Esophagus muscularis mucosa (tissue), 4 donors: ENCODE data around the gene PRH2. TPM values are rescaled to one million over a fixed set of nuclear protein-coding genes. Genes with fewer than 3 reads are reported as not detected.

Source experiments
- DNase-seq: peaks from one replicate; pipeline ENCODE4 v3.0.0-alpha.2; 2017; ENCODE audit errors: extremely low spot score
- H3K27ac ChIP-seq, 4 donors: fragments of 200-600 bp; sonication (generic); replicated peaks in 1 of 4; 1 replicate in 3 of 4; 2 replicates in 1 of 4; pipeline ENCODE4 v1.5.1; 2016 to 2019; ENCODE audit warnings: mild to moderate bottlenecking in 1 of 4
- H3K27me3 ChIP-seq, 4 donors: fragments of 200-600 bp; sonication (generic); one replicate each; pipeline versions ENCODE4 v1.5.1 to v1.6.0; 2016 to 2019
- H3K36me3 ChIP-seq, 4 donors: fragments of 200-600 bp; sonication (generic); one replicate each; pipeline ENCODE4 v1.5.1; 2016 to 2019
- H3K4me1 ChIP-seq, 4 donors: fragments of 200-600 bp; sonication (generic); one replicate each; pipeline ENCODE4 v1.5.1; 2016 to 2019
- H3K4me3 ChIP-seq, 4 donors: fragments of 200-600 bp; sonication (generic); 1 replicate in 2 of 4; 2 replicates in 2 of 4; pipeline ENCODE4 v1.5.1; 2016 to 2019; ENCODE audit warnings: mild to moderate bottlenecking in 4 of 4, moderate library complexity in 1 of 4
- H3K9me3 ChIP-seq, 4 donors: fragments of 200-600 bp; sonication (generic); 1 replicate in 3 of 4; 2 replicates in 1 of 4; pipeline ENCODE4 v1.5.1; 2016 to 2019
- EP300 ChIP-seq: sonication (generic); formaldehyde crosslinking; IDR thresholded peaks from one replicate; pipeline ENCODE4 v1.6.1; 2017; ENCODE audit warnings: antibody characterized with exemption
- POLR2A ChIP-seq: fragments of 450-650 bp; IDR thresholded peaks from one replicate; pipeline ENCODE4 v1.6.1; 2017; ENCODE audit warnings: antibody characterized with exemption, moderate library complexity, mild to moderate bottlenecking, low read depth
- POLR2AphosphoS5 ChIP-seq, 2 donors: sonication (generic); formaldehyde crosslinking; IDR thresholded peaks; one replicate each; pipeline ENCODE4 v1.6.1; 2017; ENCODE audit warnings: antibody characterized with exemption in 2 of 2
- WGBS: methylation state at CpG from one replicate; pipeline ENCODE4 v1.1.5; 2018; 5-methylcytosine and 5-hydroxymethylcytosine counted together
- intact Hi-C: fragments of 100-400 bp; cut with DNase I; formaldehyde crosslinking; loops from one replicate; pipeline ENCODE4 v1.15.1; 2023
- total RNA-seq, 4 donors: library from RNA; depleted of rRNA; stranded (reverse); fragments of >200 nt; gene quantifications; one replicate each; pipeline versions ENCODE4 v1.1.0 to v1.2.1, GENCODE V29; 2016
- TF ChIP-seq, protein P1 (sequence below), 3 experiments: fragments of 200-600 bp in 2 of 3; fragments of 450-650 bp in 1 of 3; sonication (generic) in 2 of 3; IDR thresholded peaks; one replicate each; pipeline ENCODE4 v1.5.1; 2017 to 2019; ENCODE audit warnings: antibody characterized with exemption in 3 of 3, mild to moderate bottlenecking in 2 of 3, moderate library complexity in 1 of 3

Gene PRH2
- total RNA-seq, 4 donors from 2014 or later: not detected

- H3K9me3 ChIP-seq: peaks cover 0 to 36% (median 25%) of the 10 kb centered on the region in 4 donors
- no peak overlapping the region for H3K27ac ChIP-seq
- TF ChIP-seq POLR2AphosphoS5 (IDR thresholded peaks at IDR 0.05) (no peak), POLR2A (no peak), EP300 (no peak)
- TF ChIP-seq, protein P1, sequence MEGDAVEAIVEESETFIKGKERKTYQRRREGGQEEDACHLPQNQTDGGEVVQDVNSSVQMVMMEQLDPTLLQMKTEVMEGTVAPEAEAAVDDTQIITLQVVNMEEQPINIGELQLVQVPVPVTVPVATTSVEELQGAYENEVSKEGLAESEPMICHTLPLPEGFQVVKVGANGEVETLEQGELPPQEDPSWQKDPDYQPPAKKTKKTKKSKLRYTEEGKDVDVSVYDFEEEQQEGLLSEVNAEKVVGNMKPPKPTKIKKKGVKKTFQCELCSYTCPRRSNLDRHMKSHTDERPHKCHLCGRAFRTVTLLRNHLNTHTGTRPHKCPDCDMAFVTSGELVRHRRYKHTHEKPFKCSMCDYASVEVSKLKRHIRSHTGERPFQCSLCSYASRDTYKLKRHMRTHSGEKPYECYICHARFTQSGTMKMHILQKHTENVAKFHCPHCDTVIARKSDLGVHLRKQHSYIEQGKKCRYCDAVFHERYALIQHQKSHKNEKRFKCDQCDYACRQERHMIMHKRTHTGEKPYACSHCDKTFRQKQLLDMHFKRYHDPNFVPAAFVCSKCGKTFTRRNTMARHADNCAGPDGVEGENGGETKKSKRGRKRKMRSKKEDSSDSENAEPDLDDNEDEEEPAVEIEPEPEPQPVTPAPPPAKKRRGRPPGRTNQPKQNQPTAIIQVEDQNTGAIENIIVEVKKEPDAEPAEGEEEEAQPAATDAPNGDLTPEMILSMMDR (IDR thresholded peaks at IDR 0.05): no peak
- intact Hi-C loops: no loop called here
- H3K36me3 ChIP-seq: no peaks in the 10 kb centered on the region
- H3K4me3 ChIP-seq: no peak overlapping the region
- WGBS: 100% methylated on average over 1 of the region's 1 CpG
- H3K27me3 ChIP-seq: no peaks in the 10 kb centered on the region
- DNase-seq: no peak
- no peaks in the 10 kb centered on the region for H3K4me1 ChIP-seq
Measured at GRCh38 chr12:10900530-10900929, 28.5 kb upstream of the PRH2 start.

DNA sequence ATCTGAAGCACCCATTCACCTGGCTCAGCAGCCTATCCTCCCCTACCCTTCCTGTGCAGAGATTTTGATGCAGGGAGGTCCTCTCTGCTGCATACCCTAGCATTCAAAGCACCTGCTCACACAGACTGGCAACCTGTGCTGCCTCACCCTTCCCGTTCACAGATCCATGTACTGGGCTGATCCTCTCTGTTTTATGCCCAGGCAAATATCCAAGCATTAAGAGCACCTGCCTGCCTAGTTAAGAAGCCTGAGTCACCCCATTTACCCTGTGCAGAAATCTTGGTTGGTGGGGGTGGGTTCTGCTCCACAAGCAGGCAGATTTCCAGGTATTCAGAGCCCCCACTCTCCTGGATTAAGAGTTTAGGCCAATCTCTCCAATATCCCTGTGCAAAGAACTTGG, 28.1 kb upstream of the PRH2 start:
- Histone ChIP-seq H3K27ac (no peak overlapping the region), H3K27me3 (no peaks in the 10 kb centered on the region), H3K4me1 (no peaks in the 10 kb centered on the region), H3K9me3 (peaks cover 0 to 39% (median 26%) of the 10 kb centered on the region in 4 donors), H3K36me3 (no peaks in the 10 kb centered on the region), H3K4me3 (no peak overlapping the region)
- no peak for DNase-seq
- WGBS: 100% methylated on average over 1 of the region's 1 CpG
- intact Hi-C loops: no loop called here
- TF ChIP-seq, protein P1 (IDR thresholded peaks at IDR 0.05): no peak
- TF ChIP-seq POLR2A: no peak
- no peak for TF ChIP-seq POLR2AphosphoS5 (IDR thresholded peaks at IDR 0.05)
- no peak for TF ChIP-seq EP300

DNA sequence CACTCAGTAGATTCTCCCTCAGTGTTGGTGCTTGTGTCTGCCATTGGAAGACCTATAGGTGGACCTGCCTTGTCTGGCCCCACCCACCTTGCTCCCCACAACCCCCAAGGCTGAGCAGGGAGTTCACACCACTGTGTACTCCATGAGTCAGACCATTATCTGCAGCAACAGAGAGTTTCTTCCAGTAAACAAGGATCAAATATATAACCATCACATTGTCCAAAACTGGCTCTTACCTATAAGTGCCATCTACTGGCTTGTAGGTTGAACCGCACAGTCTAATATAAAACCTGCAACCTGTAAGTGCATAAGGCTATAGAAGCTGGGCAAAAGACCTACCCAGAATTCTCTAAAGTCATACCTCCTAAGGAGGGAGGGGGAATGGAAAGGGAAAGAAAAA, 27.6 kb upstream of the PRH2 start:
- peaks cover 0 to 44% (median 26%) of the 10 kb centered on the region in 4 donors for H3K9me3 ChIP-seq
- DNase-seq: no peak
- H3K27me3 ChIP-seq: no peaks in the 10 kb centered on the region
- WGBS: 95% methylated on average over 1 of the region's 1 CpG
- no peaks in the 10 kb centered on the region for H3K4me1 ChIP-seq
- no peak overlapping the region for H3K27ac ChIP-seq
- intact Hi-C loops: no loop called here
- no peak for TF ChIP-seq POLR2AphosphoS5 (IDR thresholded peaks at IDR 0.05)
- TF ChIP-seq POLR2A: no peak
- no peak for TF ChIP-seq EP300
- TF ChIP-seq, protein P1 (IDR thresholded peaks at IDR 0.05): no peak
- H3K36me3 ChIP-seq: no peaks in the 10 kb centered on the region
- H3K4me3 ChIP-seq: no peak overlapping the region

DNA sequence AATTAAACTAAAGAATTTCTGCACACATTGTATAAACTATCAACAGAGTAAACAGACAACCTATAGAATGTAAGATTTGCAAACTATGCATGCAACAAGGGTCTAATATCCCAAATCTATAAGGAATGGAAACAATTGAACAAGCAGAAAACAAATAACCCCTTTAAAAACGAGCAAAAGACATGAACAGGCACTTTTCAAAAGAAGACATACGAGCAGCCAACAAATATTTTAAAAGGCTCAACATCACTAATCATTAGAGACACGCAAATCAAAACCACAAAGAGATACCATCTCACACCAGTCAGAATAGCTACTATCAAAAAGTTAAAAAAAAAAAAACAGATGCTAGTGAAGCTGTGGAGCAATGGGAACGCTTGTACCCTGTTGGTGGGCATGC, 24.4 kb upstream of the PRH2 start:
- H3K36me3 ChIP-seq: no peaks in the 10 kb centered on the region
- no peak overlapping the region for H3K4me3 ChIP-seq
- peaks cover 0 to 44% (median 26%) of the 10 kb centered on the region in 4 donors for H3K9me3 ChIP-seq
- intact Hi-C loops: no loop called here
- TF ChIP-seq, protein P1 (IDR thresholded peaks at IDR 0.05): no peak
- TF ChIP-seq EP300 (no peak), POLR2A (no peak), POLR2AphosphoS5 (IDR thresholded peaks at IDR 0.05) (no peak)
- DNase-seq: no peak
- no peak overlapping the region for H3K27ac ChIP-seq
- H3K4me1 ChIP-seq: no peaks in the 10 kb centered on the region
- H3K27me3 ChIP-seq: no peaks in the 10 kb centered on the region
- WGBS: 71% methylated on average over 4 of the region's 4 CpGs

GRCh38 chr12:10909462-10909861, 19.6 kb upstream of the PRH2 start, which contains the start of gene TAS2R13:
TSS of gene TAS2R13 (minus strand) at chr12:10909562. CDS start at chr12:10909298, 264 bp downstream.
- H3K4me1 ChIP-seq: no peaks in the 10 kb centered on the region
- intact Hi-C loops: no loop called here
- peaks cover 0 to 19% (median 10%) of the 10 kb centered on the region in 4 donors for H3K9me3 ChIP-seq
- TF ChIP-seq POLR2AphosphoS5 (IDR thresholded peaks at IDR 0.05) (no peak), POLR2A (no peak), EP300 (no peak)
- TF ChIP-seq, protein P1 (IDR thresholded peaks at IDR 0.05): no peak
- DNase-seq: no peak
- no peak within 1 kb of the TSS for H3K27ac ChIP-seq
- no peaks in the 10 kb centered on the region for H3K27me3 ChIP-seq
- H3K36me3 ChIP-seq: no peaks in the 10 kb centered on the region
- 95% methylated on average over 1 of the region's 1 CpG for WGBS
- H3K4me3 ChIP-seq: no peak within 1 kb of the TSS
